PC-9 (cell line): ENCODE results near the gene APOA4. TPM values are rescaled to one million over a fixed set of nuclear protein-coding genes. Genes with fewer than 3 reads are reported as not detected.

Source experiments
- BruUV-seq: library from RNA; stranded (reverse); fragments of 400-500 nt; replicated peaks from 2 replicates; lab custom pipeline; 2021; lab: Mats Ljungman, UMichigan
- CTCF ChIA-PET: fragments of 300-600 bp; sonication (Branson Sonifier 250); formaldehyde crosslinking; loops from one replicate; lab custom pipeline; 2022; ENCODE audit warnings: antibody characterized with exemption; lab: Charles Lee
- POLR2A ChIA-PET: fragments of 300-600 bp; sonication (Branson Sonifier 250); formaldehyde crosslinking; loops from one replicate; lab custom pipeline; 2022; ENCODE audit warnings: antibody characterized with exemption; ENCODE audit not compliant: unreplicated experiment; lab: Charles Lee
- DNase-seq, 2 experiments: peaks; one replicate each; pipeline versions ENCODE4 v3.0.0 to v3.0.0-alpha.2; 2015 to 2022; ENCODE audit warnings: mixed read lengths in 1 of 2
- H2AFZ ChIP-seq: fragments of 200-600 bp; sonication (generic); 2 replicates; pipeline ENCODE4 v1.8.1; 2017; ENCODE audit warnings: antibody characterized with exemption
- H3F3A ChIP-seq: fragments of 200-600 bp; sonication (generic); 2 replicates; pipeline ENCODE4 v1.8.1; 2017; ENCODE audit warnings: antibody characterized with exemption, mild to moderate bottlenecking, low read depth; ENCODE audit not compliant: insufficient read depth
- H3K27ac ChIP-seq: fragments of 200-600 bp; sonication (generic); 2 replicates; pipeline ENCODE4 v1.6.1; 2016; ENCODE audit warnings: mixed run types
- H3K27me3 ChIP-seq: fragments of 200-600 bp; sonication (generic); 2 replicates; pipeline ENCODE4 v1.6.1; 2016; ENCODE audit warnings: low read depth, mixed run types; ENCODE audit not compliant: insufficient read depth
- H3K36me3 ChIP-seq: fragments of 200-600 bp; sonication (generic); 2 replicates; pipeline ENCODE4 v1.6.1; 2016; ENCODE audit warnings: low read depth, mixed run types
- H3K4me1 ChIP-seq: fragments of 200-600 bp; sonication (generic); replicated peaks from 2 replicates; pipeline ENCODE4 v1.6.1; 2016; ENCODE audit warnings: mixed run types; ENCODE audit not compliant: insufficient read depth
- H3K4me2 ChIP-seq: fragments of 200-600 bp; sonication (generic); 2 replicates; pipeline ENCODE4 v1.6.1; 2017; ENCODE audit warnings: mixed run types
- H3K4me3 ChIP-seq: fragments of 200-600 bp; sonication (generic); 2 replicates; pipeline ENCODE4 v1.6.1; 2016; ENCODE audit warnings: mixed run types
- H3K79me2 ChIP-seq: fragments of 200-600 bp; sonication (generic); 2 replicates; pipeline ENCODE4 v1.6.1; 2017; ENCODE audit warnings: low read depth, mixed run types
- H3K9me2 ChIP-seq: fragments of 200-600 bp; sonication (generic); 2 replicates; pipeline ENCODE4 v1.8.1; 2017; ENCODE audit warnings: mild to moderate bottlenecking; ENCODE audit not compliant: insufficient read depth
- H3K9me3 ChIP-seq: fragments of 200-600 bp; sonication (generic); 2 replicates; pipeline ENCODE4 v1.8.1; 2016; ENCODE audit warnings: low read depth; ENCODE audit not compliant: insufficient read depth
- H4K20me1 ChIP-seq: fragments of 200-600 bp; sonication (generic); 2 replicates; pipeline ENCODE4 v1.8.1; 2017; ENCODE audit not compliant: insufficient read depth
- EZH2 ChIP-seq: fragments of 200-600 bp; sonication (generic); IDR thresholded peaks from 2 replicates; pipeline ENCODE4 v1.8.0; 2017; ENCODE audit warnings: antibody characterized with exemption, low read depth
- intact Hi-C: fragments of 100-400 bp; cut with micrococcal nuclease; formaldehyde crosslinking; loops from one replicate; pipeline ENCODE4 v1.10.0; 2022; ENCODE audit not compliant: unreplicated experiment
- total RNA-seq: library from RNA; stranded (reverse); gene quantifications from 2 replicates; pipeline ENCODE4 v1.2.3, GENCODE V29; 2021
- TF ChIP-seq, protein P1 (sequence below): fragments of 200-600 bp; sonication (generic); conservative IDR thresholded peaks from 2 replicates; pipeline ENCODE4 v1.6.1; 2017; ENCODE audit warnings: mixed run types, antibody characterized with exemption, mild to moderate bottlenecking, moderate library complexity

APOA4 gene
- total RNA-seq, 1 experiment from 2014 or later = not detected

- no peak for DNase-seq
- BruUV-seq = no TSS peak
These were observed 29.4 kb downstream of the APOA4 start for GRCh38 chr11:116793772-116794097.

DNA sequence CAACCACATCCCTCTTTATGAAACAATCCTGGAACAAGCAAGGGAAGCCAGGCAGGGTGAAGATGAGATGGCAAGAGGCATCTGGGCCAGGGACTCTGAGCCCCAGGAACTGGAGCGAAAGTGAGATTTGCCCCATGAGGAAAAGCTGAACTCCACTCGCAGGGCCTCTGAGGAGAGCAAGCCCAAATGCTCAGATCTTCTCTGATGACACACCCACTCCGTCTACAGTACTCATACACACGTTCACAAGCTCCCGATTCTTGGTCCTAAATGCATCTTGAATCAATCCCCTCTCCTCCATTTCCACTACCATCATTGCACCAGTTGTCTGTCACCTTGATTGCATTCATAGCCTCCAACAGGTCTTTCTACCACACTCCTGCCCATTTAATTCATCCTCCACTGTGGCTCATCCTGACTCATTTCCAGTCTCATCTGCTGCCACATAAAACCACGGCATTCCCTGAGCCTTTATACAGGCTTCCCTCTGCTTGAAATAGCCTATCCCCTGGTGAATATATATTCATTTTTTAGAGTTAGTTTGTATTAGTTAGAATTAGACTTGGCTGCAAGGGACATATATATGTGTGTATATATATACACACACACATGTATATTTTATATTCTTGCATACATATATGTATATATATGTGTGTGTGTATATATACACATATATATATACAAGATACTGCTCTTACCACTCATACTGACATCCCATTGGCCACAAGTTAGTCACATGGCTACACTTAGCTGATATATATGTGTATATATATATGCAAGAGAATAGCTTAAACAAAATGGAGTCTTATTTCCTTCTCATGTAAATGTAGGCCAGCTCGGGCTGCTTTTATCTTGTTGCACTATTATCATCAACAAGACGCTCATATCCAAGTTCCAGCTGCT is 30.0 kb downstream of the APOA4 start:
- CTCF ChIA-PET = interaction anchor here (1.3 kb wide), 1 partner anchor 43 kb away, joined by 4 read pairs; no protein-coding TSS in a partner anchor
- DNase-seq = no peak
- TF ChIP-seq, protein P1, sequence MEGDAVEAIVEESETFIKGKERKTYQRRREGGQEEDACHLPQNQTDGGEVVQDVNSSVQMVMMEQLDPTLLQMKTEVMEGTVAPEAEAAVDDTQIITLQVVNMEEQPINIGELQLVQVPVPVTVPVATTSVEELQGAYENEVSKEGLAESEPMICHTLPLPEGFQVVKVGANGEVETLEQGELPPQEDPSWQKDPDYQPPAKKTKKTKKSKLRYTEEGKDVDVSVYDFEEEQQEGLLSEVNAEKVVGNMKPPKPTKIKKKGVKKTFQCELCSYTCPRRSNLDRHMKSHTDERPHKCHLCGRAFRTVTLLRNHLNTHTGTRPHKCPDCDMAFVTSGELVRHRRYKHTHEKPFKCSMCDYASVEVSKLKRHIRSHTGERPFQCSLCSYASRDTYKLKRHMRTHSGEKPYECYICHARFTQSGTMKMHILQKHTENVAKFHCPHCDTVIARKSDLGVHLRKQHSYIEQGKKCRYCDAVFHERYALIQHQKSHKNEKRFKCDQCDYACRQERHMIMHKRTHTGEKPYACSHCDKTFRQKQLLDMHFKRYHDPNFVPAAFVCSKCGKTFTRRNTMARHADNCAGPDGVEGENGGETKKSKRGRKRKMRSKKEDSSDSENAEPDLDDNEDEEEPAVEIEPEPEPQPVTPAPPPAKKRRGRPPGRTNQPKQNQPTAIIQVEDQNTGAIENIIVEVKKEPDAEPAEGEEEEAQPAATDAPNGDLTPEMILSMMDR = no peak
- TF ChIP-seq EZH2 = no peak
- H3K9me3 ChIP-seq = no peaks in the 10 kb centered on the region
- no peak overlapping the region for H3K4me2 ChIP-seq
- H3K27me3 ChIP-seq = no peaks in the 10 kb centered on the region
- peaks cover 13% of the 10 kb centered on the region for H3K4me1 ChIP-seq
- POLR2A ChIA-PET = interaction anchor here (0.7 kb wide), 1 partner anchor 285 kb away, joined by 7 read pairs; no protein-coding TSS in a partner anchor
- intact Hi-C loops = no loop called here
- no peak overlapping the region for H3K27ac ChIP-seq
- peaks cover 5% of the 10 kb centered on the region for H3F3A ChIP-seq
- no peak overlapping the region; the same call in 1 of the 2 replicates for H2AFZ ChIP-seq
- H3K79me2 ChIP-seq = no peaks in the 10 kb centered on the region
- H3K4me3 ChIP-seq = no peak overlapping the region
- no peaks in the 10 kb centered on the region for H3K9me2 ChIP-seq
- H4K20me1 ChIP-seq = no peaks in the 10 kb centered on the region
- BruUV-seq = no TSS peak
- H3K36me3 ChIP-seq = no peaks in the 10 kb centered on the region

More at GRCh38 chr11:116793772-116794097, 29.4 kb downstream of the APOA4 start:
- H3K4me3 ChIP-seq = no peak overlapping the region
- H3K27ac ChIP-seq = no peak overlapping the region
- TF ChIP-seq EZH2 = no peak
- TF ChIP-seq, protein P1 = no peak
- no peaks in the 10 kb centered on the region for H3K27me3 ChIP-seq
- H2AFZ ChIP-seq = no peak overlapping the region; the same call in 1 of the 2 replicates
- H4K20me1 ChIP-seq = no peaks in the 10 kb centered on the region
- H3K36me3 ChIP-seq = no peaks in the 10 kb centered on the region
- H3F3A ChIP-seq = peaks cover 5% of the 10 kb centered on the region
- CTCF ChIA-PET = interaction anchor here (1.3 kb wide), 1 partner anchor 42 kb away, joined by 4 read pairs; no protein-coding TSS in a partner anchor
- H3K79me2 ChIP-seq = no peaks in the 10 kb centered on the region
- no peaks in the 10 kb centered on the region for H3K9me3 ChIP-seq
- intact Hi-C loops = no loop called here
- POLR2A ChIA-PET = interaction anchor here (0.7 kb wide), 1 partner anchor 285 kb away, joined by 7 read pairs; no protein-coding TSS in a partner anchor
- H3K4me2 ChIP-seq = no peak overlapping the region
- peaks cover 8% of the 10 kb centered on the region; the same call in 1 of the 2 replicates for H3K4me1 ChIP-seq
- no peaks in the 10 kb centered on the region for H3K9me2 ChIP-seq

DNA sequence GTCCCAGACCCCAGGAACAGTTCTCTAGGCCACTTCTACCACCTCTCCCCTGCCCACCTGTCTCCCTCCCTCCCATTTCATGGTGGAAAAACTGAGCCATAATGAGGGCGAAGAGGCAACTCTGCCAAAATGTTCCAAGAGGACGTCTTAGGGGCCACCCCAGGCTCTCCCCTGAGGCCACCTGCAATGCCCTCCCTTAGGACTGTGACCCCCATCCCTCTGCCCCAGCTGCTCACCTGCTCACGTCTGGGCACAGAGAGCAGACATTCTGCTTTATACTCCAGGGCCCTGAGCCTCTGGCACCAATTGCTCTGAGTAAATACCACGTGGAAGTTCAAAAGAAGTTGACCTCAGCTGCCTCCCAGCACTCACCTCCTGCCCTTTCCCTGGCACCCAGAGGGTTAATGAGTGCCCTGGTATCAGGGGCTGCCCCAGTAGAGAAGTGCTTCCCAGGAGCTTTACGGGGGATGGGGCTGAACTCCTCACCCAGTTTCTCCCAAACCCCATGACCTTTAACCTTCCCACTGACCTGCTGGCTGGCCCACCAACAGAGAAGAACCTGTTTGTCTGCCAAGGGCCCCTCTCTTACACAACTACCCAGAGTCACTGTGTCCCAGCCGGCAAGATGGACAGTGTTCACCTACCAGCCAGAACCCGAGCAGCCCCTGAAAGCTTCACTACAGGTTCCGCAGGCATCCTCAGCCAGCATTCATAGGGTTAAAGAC is 30.8 kb downstream of the APOA4 start:
- Histone ChIP-seq H3K79me2 (peaks cover 5% of the 10 kb centered on the region), H3K4me1 (peaks cover 13% of the 10 kb centered on the region), H3K36me3 (no peaks in the 10 kb centered on the region), H2AFZ (no peak overlapping the region), H3K9me2 (no peaks in the 10 kb centered on the region), H3K4me3 (no peak overlapping the region), H3K9me3 (no peaks in the 10 kb centered on the region), H3K4me2 (no peak overlapping the region), H3K27me3 (no peaks in the 10 kb centered on the region), H3F3A (peaks cover 5% of the 10 kb centered on the region), H3K27ac (no peak overlapping the region), H4K20me1 (no peaks in the 10 kb centered on the region)
- intact Hi-C loops = no loop called here
- ChIA-PET CTCF (no interaction called here), POLR2A (no interaction called here)
- BruUV-seq = no TSS peak
- TF ChIP-seq, protein P1 = no peak
- TF ChIP-seq EZH2 = no peak
- DNase-seq = no peak
